HL-60 (cell line): ENCODE results near the gene CFAP73.

Source experiments
- DNase-seq, 2 experiments: peaks; one replicate each; pipeline ENCODE4 v3.0.0-alpha.2; 2010 to 2020; ENCODE audit warnings: low read depth in 1 of 2, low spot score in 1 of 2
- H3K27ac ChIP-seq: fragments of 250-450 bp; sonication (Bioruptor Pico); replicated peaks from 2 replicates; pipeline ENCODE4 v1.5.1; 2020; ENCODE audit warnings: mild to moderate bottlenecking, moderate library complexity
- H3K27me3 ChIP-seq: fragments of 250-450 bp; sonication (Bioruptor Pico); 2 replicates; pipeline ENCODE4 v1.5.1; 2021; ENCODE audit warnings: mild to moderate bottlenecking, moderate library complexity; ENCODE audit not compliant: insufficient read depth, poor library complexity, severe bottlenecking
- H3K4me3 ChIP-seq: replicated peaks from 2 replicates; pipeline ENCODE4 v1.5.1; 2011; ENCODE audit warnings: mild to moderate bottlenecking, control low read depth, low read length; ENCODE audit not compliant: insufficient read depth
- GABPA ChIP-seq: IDR thresholded peaks from 2 replicates; pipeline ENCODE4 v1.6.1; 2012; ENCODE audit warnings: low read depth
- POLR2AphosphoS5 ChIP-seq: IDR thresholded peaks from 2 replicates; pipeline ENCODE4 v1.6.1; 2012; ENCODE audit warnings: low read depth
- SPI1 ChIP-seq: IDR thresholded peaks from 2 replicates; pipeline ENCODE4 v1.6.1; 2012; ENCODE audit warnings: low read depth, mild to moderate bottlenecking, borderline replicate concordance
- TF ChIP-seq, protein P1 (sequence below): IDR thresholded peaks from one replicate; pipeline ENCODE4 v1.5.1; 2011; ENCODE audit warnings: low read length, control low read depth, inconsistent platforms; ENCODE audit not compliant: insufficient read depth
- TF ChIP-seq, protein P2 (sequence below): IDR thresholded peaks from 2 replicates; pipeline ENCODE4 v1.6.1; 2012; ENCODE audit warnings: low read depth; ENCODE audit not compliant: insufficient replicate concordance

The CFAP73 gene

DNA sequence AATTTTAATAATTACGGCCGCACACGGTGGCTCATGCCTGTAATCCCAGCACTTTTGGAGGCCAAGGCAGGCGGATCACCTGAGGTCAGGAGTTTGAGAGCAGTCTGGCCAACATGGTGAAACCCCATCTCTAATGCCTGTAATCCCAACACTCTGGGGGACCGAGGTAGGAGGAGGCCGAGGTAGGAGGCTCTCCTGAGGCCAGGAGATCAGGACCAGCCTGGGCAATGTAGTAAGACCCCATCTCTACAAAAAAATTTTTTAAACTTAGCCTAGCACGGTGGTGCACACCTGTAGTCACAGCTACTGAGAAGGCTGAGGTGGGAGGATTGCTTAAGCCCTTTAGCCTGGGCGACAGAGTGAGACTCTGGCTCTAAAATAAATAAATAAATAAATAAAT lies 5.6 kb upstream of the CFAP73 start:
- DNase-seq = no peak
- H3K27ac ChIP-seq = peak overlapping the region; percentile 97
- no peak overlapping the region for H3K4me3 ChIP-seq
- H3K27me3 ChIP-seq = no peaks in the 10 kb centered on the region
- no peak for TF ChIP-seq SPI1
- no peak for TF ChIP-seq GABPA
- TF ChIP-seq, protein P1, sequence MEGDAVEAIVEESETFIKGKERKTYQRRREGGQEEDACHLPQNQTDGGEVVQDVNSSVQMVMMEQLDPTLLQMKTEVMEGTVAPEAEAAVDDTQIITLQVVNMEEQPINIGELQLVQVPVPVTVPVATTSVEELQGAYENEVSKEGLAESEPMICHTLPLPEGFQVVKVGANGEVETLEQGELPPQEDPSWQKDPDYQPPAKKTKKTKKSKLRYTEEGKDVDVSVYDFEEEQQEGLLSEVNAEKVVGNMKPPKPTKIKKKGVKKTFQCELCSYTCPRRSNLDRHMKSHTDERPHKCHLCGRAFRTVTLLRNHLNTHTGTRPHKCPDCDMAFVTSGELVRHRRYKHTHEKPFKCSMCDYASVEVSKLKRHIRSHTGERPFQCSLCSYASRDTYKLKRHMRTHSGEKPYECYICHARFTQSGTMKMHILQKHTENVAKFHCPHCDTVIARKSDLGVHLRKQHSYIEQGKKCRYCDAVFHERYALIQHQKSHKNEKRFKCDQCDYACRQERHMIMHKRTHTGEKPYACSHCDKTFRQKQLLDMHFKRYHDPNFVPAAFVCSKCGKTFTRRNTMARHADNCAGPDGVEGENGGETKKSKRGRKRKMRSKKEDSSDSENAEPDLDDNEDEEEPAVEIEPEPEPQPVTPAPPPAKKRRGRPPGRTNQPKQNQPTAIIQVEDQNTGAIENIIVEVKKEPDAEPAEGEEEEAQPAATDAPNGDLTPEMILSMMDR = no peak
- TF ChIP-seq, protein P2, sequence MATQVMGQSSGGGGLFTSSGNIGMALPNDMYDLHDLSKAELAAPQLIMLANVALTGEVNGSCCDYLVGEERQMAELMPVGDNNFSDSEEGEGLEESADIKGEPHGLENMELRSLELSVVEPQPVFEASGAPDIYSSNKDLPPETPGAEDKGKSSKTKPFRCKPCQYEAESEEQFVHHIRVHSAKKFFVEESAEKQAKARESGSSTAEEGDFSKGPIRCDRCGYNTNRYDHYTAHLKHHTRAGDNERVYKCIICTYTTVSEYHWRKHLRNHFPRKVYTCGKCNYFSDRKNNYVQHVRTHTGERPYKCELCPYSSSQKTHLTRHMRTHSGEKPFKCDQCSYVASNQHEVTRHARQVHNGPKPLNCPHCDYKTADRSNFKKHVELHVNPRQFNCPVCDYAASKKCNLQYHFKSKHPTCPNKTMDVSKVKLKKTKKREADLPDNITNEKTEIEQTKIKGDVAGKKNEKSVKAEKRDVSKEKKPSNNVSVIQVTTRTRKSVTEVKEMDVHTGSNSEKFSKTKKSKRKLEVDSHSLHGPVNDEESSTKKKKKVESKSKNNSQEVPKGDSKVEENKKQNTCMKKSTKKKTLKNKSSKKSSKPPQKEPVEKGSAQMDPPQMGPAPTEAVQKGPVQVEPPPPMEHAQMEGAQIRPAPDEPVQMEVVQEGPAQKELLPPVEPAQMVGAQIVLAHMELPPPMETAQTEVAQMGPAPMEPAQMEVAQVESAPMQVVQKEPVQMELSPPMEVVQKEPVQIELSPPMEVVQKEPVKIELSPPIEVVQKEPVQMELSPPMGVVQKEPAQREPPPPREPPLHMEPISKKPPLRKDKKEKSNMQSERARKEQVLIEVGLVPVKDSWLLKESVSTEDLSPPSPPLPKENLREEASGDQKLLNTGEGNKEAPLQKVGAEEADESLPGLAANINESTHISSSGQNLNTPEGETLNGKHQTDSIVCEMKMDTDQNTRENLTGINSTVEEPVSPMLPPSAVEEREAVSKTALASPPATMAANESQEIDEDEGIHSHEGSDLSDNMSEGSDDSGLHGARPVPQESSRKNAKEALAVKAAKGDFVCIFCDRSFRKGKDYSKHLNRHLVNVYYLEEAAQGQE = no peak
- no peak for TF ChIP-seq POLR2AphosphoS5

DNA sequence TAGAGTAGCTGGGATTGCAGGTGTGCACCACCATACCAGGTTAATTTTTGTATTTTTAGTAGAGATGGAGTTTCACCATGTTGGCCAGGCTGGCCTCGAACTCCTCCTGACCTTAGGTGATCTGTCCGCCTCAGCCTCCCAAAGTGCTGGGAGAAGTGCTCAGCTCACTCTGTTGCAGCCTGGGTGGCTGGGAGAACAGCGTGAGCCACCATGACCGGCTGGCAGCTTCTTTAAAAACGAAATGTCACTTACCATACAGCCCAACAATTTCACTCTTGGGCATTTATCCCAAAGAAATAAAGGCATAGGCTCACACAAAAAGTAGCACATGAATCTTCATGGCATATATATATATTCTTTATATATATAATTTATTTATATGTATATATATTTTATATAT lies 4.7 kb upstream of the CFAP73 start:
- no peaks in the 10 kb centered on the region for H3K27me3 ChIP-seq
- no peak for DNase-seq
- H3K4me3 ChIP-seq = no peak overlapping the region
- TF ChIP-seq SPI1 (no peak), GABPA (no peak)
- TF ChIP-seq, protein P2 = no peak
- H3K27ac ChIP-seq = 0 out of 2 replicates have a peak overlapping the region, but pooled peaks have one; percentile 16

DNA sequence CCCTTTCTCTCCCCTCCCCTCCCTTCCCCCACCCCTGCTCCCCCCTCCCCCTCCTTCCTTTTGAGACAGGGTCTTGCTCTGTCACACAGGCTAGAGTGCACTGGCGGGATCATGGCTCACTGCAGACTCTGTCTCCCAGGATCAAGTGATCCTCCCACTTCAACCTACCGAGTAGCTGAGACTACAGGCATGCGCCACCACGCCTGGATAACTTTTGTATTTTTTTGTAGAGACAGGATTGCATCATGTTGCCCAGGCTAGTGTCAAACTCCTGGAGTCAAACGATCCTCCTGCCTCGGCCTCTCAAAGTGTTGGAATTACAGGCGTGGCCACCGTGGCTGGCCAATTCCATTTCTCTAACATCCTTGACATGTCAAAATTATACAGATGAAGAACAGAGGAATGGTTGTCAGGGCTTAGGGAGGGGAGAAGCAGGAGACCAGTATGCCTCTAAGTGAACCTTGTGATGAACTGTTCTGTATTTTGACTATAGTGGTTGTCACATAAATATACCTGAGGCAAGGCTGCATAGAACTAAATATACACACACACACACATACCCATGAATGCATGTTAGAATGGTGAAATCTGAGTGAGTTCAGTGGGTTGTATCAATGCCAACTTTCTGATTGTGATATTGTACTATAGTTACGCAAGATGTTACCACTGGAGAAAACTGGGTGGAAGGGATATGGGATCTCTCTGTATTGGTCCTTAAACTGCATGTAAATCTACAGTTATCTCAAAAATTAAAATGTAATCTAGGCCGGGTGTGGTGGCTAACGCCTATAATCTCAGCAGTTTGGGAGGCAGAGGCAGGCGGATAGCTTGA lies 3.6 kb upstream of the CFAP73 start:
- no peak for DNase-seq
- no peak overlapping the region for H3K27ac ChIP-seq
- TF ChIP-seq, protein P2 = no peak
- TF ChIP-seq GABPA (no peak), POLR2AphosphoS5 (no peak), SPI1 (no peak)
- TF ChIP-seq, protein P1 = no peak
- H3K27me3 ChIP-seq = no peaks in the 10 kb centered on the region
- no peak overlapping the region for H3K4me3 ChIP-seq
